ENCODE results near the gene ITGAD.
A peak's percentile ranks its signal among the peaks of the same experiment; 100 is the strongest.

ITGAD gene

GRCh38 chr16:31365131-31365865 lies 27.8 kb upstream of the ITGAD start:
- DNase-seq, result peak; percentile 56

- DNase-seq, result no peak
Observed at GRCh38 chr16:31367853-31368252, 25.3 kb upstream of the ITGAD start.

- DNase-seq, result no peak
Observed at GRCh38 chr16:31371008-31371407, 22.1 kb upstream of the ITGAD start.

GRCh38 chr16:31371619-31372484 lies 21.3 kb upstream of the ITGAD start:
- DNase-seq, result no peak

GRCh38 chr16:31373235-31373634 lies 19.9 kb upstream of the ITGAD start:
- DNase-seq, result no peak

GRCh38 chr16:31375231-31375630 lies 17.9 kb upstream of the ITGAD start:
- no peak for DNase-seq

GRCh38 chr16:31376705-31377104 lies 16.4 kb upstream of the ITGAD start:
- DNase-seq, result no peak

- DNase-seq, result peak; percentile 14
Observed at GRCh38 chr16:31377210-31377903, 15.8 kb upstream of the ITGAD start.

GRCh38 chr16:31380201-31380600 lies 12.9 kb upstream of the ITGAD start:
- DNase-seq, result no peak

GRCh38 chr16:31382485-31383161 lies 10.5 kb upstream of the ITGAD start:
- DNase-seq, result peak; percentile 66

- no peak for DNase-seq
Observed at GRCh38 chr16:31385680-31386079, 7.5 kb upstream of the ITGAD start.

GRCh38 chr16:31386157-31386984 lies 6.8 kb upstream of the ITGAD start:
- DNase-seq, result peak; percentile 42

GRCh38 chr16:31388535-31388934 lies 4.6 kb upstream of the ITGAD start:
- DNase-seq, result no peak

- DNase-seq, result no peak
Observed at GRCh38 chr16:31390504-31391041, 2.6 kb upstream of the ITGAD start.

GRCh38 chr16:31395647-31396046 lies 2.5 kb downstream of the ITGAD start:
- no peak for DNase-seq

- DNase-seq, result no peak
Observed at GRCh38 chr16:31397096-31397660, 4.0 kb downstream of the ITGAD start.

- no peak for DNase-seq
Observed at GRCh38 chr16:31397701-31398100, 4.6 kb downstream of the ITGAD start.

- DNase-seq, result peak; percentile 26
Observed at GRCh38 chr16:31400191-31400590, 7.1 kb downstream of the ITGAD start.

GRCh38 chr16:31401436-31401835 lies 8.3 kb downstream of the ITGAD start:
- no peak for DNase-seq

GRCh38 chr16:31402687-31403086 lies 9.6 kb downstream of the ITGAD start:
- no peak for DNase-seq

GRCh38 chr16:31403590-31404352 lies 10.6 kb downstream of the ITGAD start:
- DNase-seq, result no peak

Data from CD4-positive, alpha-beta T cell treated with Interleukin-17A for 1 hour (primary cell).